IMR-90 (cell line): ENCODE data around the gene SKP1. TPM values are rescaled to one million over a fixed set of nuclear protein-coding genes. Genes with fewer than 3 reads are reported as not detected.

ENCODE experiments used
- ATAC-seq: fragments of 200-7000 bp; cut with Tn5 transposase; 2 replicates; pipeline ENCODE4 v1.9.1; 2020; ENCODE audit warnings: low read depth, mild to moderate bottlenecking, moderate library complexity
- BruUV-seq: library from RNA; stranded (reverse); fragments of 400-500 nt; replicated peaks from 2 replicates; lab custom pipeline; 2021; lab: Mats Ljungman, UMichigan
- CTCF ChIA-PET: fragments of 300-600 bp; formaldehyde crosslinking; extraction: SDS; loops from one replicate; lab custom pipeline; 2021; ENCODE audit warnings: antibody characterized with exemption; lab: Yijun Ruan, JAX
- POLR2A ChIA-PET: fragments of 300-600 bp; sonication (Branson Sonifier 250); formaldehyde crosslinking; loops from one replicate; lab custom pipeline; 2022; ENCODE audit warnings: antibody characterized with exemption; ENCODE audit not compliant: unreplicated experiment; lab: Charles Lee
- DNase-seq: peaks from one replicate; pipeline ENCODE4 v3.0.0; 2013
- H2AFZ ChIP-seq: replicated peaks from 2 replicates; pipeline ENCODE3; 2013; ENCODE audit warnings: low read length, mild to moderate bottlenecking; ENCODE audit not compliant: poor library complexity
- H2AK5ac ChIP-seq: 2 replicates; pipeline ENCODE4 v1.6.1; 2013; ENCODE audit warnings: low read depth, low read length, inconsistent platforms
- H2AK9ac ChIP-seq: replicated peaks from 2 replicates; pipeline ENCODE3; 2013; ENCODE audit warnings: mild to moderate bottlenecking, low read depth, low read length, moderate library complexity; ENCODE audit not compliant: poor library complexity
- H2BK120ac ChIP-seq: 2 replicates; pipeline ENCODE4 v1.6.1; 2013; ENCODE audit warnings: low read depth, low read length, inconsistent platforms
- H2BK15ac ChIP-seq: 3 replicates; pipeline ENCODE4 v1.6.1; 2013; ENCODE audit warnings: low read depth, low read length, inconsistent platforms
- H2BK20ac ChIP-seq: 2 replicates; pipeline ENCODE4 v1.6.1; 2013; ENCODE audit warnings: low read depth, mild to moderate bottlenecking, inconsistent platforms, low read length, moderate library complexity
- H2BK5ac ChIP-seq: 2 replicates; pipeline ENCODE4 v1.6.1; 2013; ENCODE audit warnings: mild to moderate bottlenecking, low read depth, low read length, inconsistent platforms; ENCODE audit not compliant: poor library complexity, severe bottlenecking
- H3K14ac ChIP-seq: replicated peaks from 2 replicates; pipeline ENCODE4 v1.6.1; 2013; ENCODE audit warnings: low read depth, low read length, inconsistent platforms
- H3K18ac ChIP-seq: 2 replicates; pipeline ENCODE4 v1.6.1; 2013; ENCODE audit warnings: low read depth, low read length, control low read depth
- H3K23ac ChIP-seq: 2 replicates; pipeline ENCODE4 v1.6.1; 2013; ENCODE audit warnings: low read depth, low read length, inconsistent platforms
- H3K27ac ChIP-seq: 2 replicates; pipeline ENCODE4 v1.5.1; 2013; ENCODE audit warnings: mild to moderate bottlenecking, control low read depth, low read length; ENCODE audit not compliant: insufficient read depth
- H3K27me3 ChIP-seq: 2 replicates; pipeline ENCODE4 v1.6.1; 2013; ENCODE audit warnings: low read length; ENCODE audit not compliant: control insufficient read depth, insufficient read depth
- H3K36me3 ChIP-seq: 2 replicates; pipeline ENCODE4 v1.6.1; 2013; ENCODE audit warnings: low read length, mixed read lengths; ENCODE audit not compliant: control insufficient read depth, insufficient read depth
- H3K4ac ChIP-seq: 2 replicates; pipeline ENCODE4 v1.6.1; 2013; ENCODE audit warnings: low read depth, low read length, inconsistent platforms
- H3K4me1 ChIP-seq: 2 replicates; pipeline ENCODE4 v1.6.1; 2013; ENCODE audit warnings: low read length, mixed read lengths; ENCODE audit not compliant: control insufficient read depth, insufficient read depth
- H3K4me2 ChIP-seq: 2 replicates; pipeline ENCODE4 v1.6.1; 2013; ENCODE audit warnings: low read depth, mild to moderate bottlenecking, control low read depth, low read length, moderate library complexity
- H3K4me3 ChIP-seq: 2 replicates; pipeline ENCODE4 v1.5.1; 2013; ENCODE audit warnings: low read depth, mild to moderate bottlenecking, control low read depth, low read length, moderate library complexity; ENCODE audit not compliant: insufficient read depth
- H3K56ac ChIP-seq: 2 replicates; pipeline ENCODE4 v1.6.1; 2013; ENCODE audit warnings: low read length, inconsistent platforms; ENCODE audit not compliant: insufficient read depth; ENCODE audit errors: extremely low read depth
- H3K79me1 ChIP-seq, 2 experiments: 2 replicates each; pipeline ENCODE4 v1.6.1; 2013; ENCODE audit warnings: low read length in 2 of 2, inconsistent platforms in 1 of 2, low read depth in 1 of 2
- H3K9ac ChIP-seq: 2 replicates; pipeline ENCODE4 v1.6.1; 2013; ENCODE audit warnings: low read depth, low read length, control low read depth
- H3K9me1 ChIP-seq: 2 replicates; pipeline ENCODE4 v1.6.1; 2013; ENCODE audit warnings: low read length, inconsistent platforms; ENCODE audit not compliant: insufficient read depth
- H3K9me3 ChIP-seq: 2 replicates; pipeline ENCODE4 v1.6.1; 2013; ENCODE audit warnings: low read length; ENCODE audit not compliant: control insufficient read depth, insufficient read depth
- H4K20me1 ChIP-seq: 2 replicates; pipeline ENCODE4 v1.6.1; 2013; ENCODE audit warnings: low read length, inconsistent platforms; ENCODE audit not compliant: insufficient read depth
- H4K5ac ChIP-seq: 2 replicates; pipeline ENCODE4 v1.6.1; 2013; ENCODE audit warnings: mild to moderate bottlenecking, low read depth, low read length, control low read depth
- H4K8ac ChIP-seq, 2 experiments: 2 replicates each; pipeline ENCODE4 v1.6.1; 2013; ENCODE audit warnings: low read depth in 2 of 2, low read length in 2 of 2, control low read depth in 1 of 2, inconsistent platforms in 1 of 2
- H4K91ac ChIP-seq: 2 replicates; pipeline ENCODE4 v1.6.1; 2013; ENCODE audit warnings: low read depth, low read length, inconsistent platforms; ENCODE audit not compliant: insufficient read depth
- BHLHE40 ChIP-seq: fragments of 150-350 bp; IDR thresholded peaks from 2 replicates; pipeline ENCODE4 v1.6.1; 2016; ENCODE audit warnings: mild to moderate bottlenecking, low read depth, low read length
- CEBPB ChIP-seq: IDR thresholded peaks from 2 replicates; pipeline ENCODE4 v1.6.1; 2012; ENCODE audit warnings: low read depth, low read length, improper control_type of control experiment
- ELK1 ChIP-seq: fragments of 150-350 bp; IDR thresholded peaks from 2 replicates; pipeline ENCODE4 v1.6.1; 2016; ENCODE audit warnings: low read depth, mild to moderate bottlenecking, low read length, moderate library complexity, borderline replicate concordance
- FOS ChIP-seq: fragments of 150-350 bp; IDR thresholded peaks from 2 replicates; pipeline ENCODE4 v1.6.1; 2016; ENCODE audit warnings: low read depth, low read length
- MAZ ChIP-seq: IDR thresholded peaks from 2 replicates; pipeline ENCODE4 v1.6.1; 2012; ENCODE audit warnings: low read depth, mild to moderate bottlenecking, low read length, improper control_type of control experiment, moderate library complexity, borderline replicate concordance
- NFE2L2 ChIP-seq: fragments of 150-350 bp; IDR thresholded peaks from 2 replicates; pipeline ENCODE4 v1.6.1; 2016; ENCODE audit warnings: low read depth, mild to moderate bottlenecking, low read length
- RAD21 ChIP-seq: IDR thresholded peaks from 2 replicates; pipeline ENCODE4 v1.6.1; 2012; ENCODE audit warnings: low read length, improper control_type of control experiment
- RCOR1 ChIP-seq: IDR thresholded peaks from 2 replicates; pipeline ENCODE4 v1.6.1; 2012; ENCODE audit warnings: mild to moderate bottlenecking, low read length, improper control_type of control experiment; ENCODE audit not compliant: insufficient replicate concordance
- RFX5 ChIP-seq: IDR thresholded peaks from 2 replicates; pipeline ENCODE4 v1.8.0; 2012; ENCODE audit warnings: low read depth, mild to moderate bottlenecking, low read length, moderate library complexity
- SMC3 ChIP-seq: fragments of 150-350 bp; IDR thresholded peaks from 2 replicates; pipeline ENCODE4 v1.6.1; 2016; ENCODE audit warnings: low read depth, mild to moderate bottlenecking, antibody characterized with exemption, low read length, moderate library complexity
- USF2 ChIP-seq: fragments of 150-350 bp; IDR thresholded peaks from 2 replicates; pipeline ENCODE4 v1.6.1; 2017; ENCODE audit warnings: mild to moderate bottlenecking, antibody characterized with exemption, low read length, low read depth
- WGBS, 2 experiments: methylation state at CpG; one replicate each; pipeline versions ENCODE4 v1.1.5 to v1.1.7; 2013; ENCODE audit warnings: missing lambda C conversion rate in 2 of 2; ENCODE audit not compliant: insufficient read length in 1 of 2; ENCODE audit errors: extremely low coverage in 2 of 2; 5-methylcytosine and 5-hydroxymethylcytosine counted together
- dilution Hi-C: fragments of 300-500 bp; cut with HindIII; formaldehyde crosslinking; loops from one replicate; pipeline ENCODE4 v1.14.3; 2018; ENCODE audit warnings: low sequenced_read_pairs; ENCODE audit not compliant: unreplicated experiment
- in situ Hi-C: fragments of 300-500 bp; cut with MboI; formaldehyde crosslinking; loops from 3 replicates; pipeline ENCODE4 v1.14.3; 2019; ENCODE audit warnings: low sequenced_read_pairs, inconsistent platforms, mixed read lengths
- intact Hi-C: fragments of 100-400 bp; cut with micrococcal nuclease; formaldehyde crosslinking; loops from 2 replicates; pipeline ENCODE4 v1.10.0; 2022
- polyA plus RNA-seq, 3 experiments: library from polyadenylated mRNA; depleted of rRNA; stranded (reverse); fragments of >200 nt; gene quantifications; 2 replicates each; pipeline ENCODE4 v1.2.3, GENCODE V29; 2012; ENCODE audit warnings: low replicate concordance in 1 of 3
- total RNA-seq: library from RNA; depleted of rRNA; stranded (reverse); fragments of >200 nt; gene quantifications from 2 replicates; pipeline ENCODE4 v1.2.3, GENCODE V29; 2012

SKP1 gene
- total and polyA plus RNA-seq, 2 of the 4 experiments (the other 2 are of a cell fraction): 206 to 618 TPM

- no peak for TF ChIP-seq USF2
- TF ChIP-seq RCOR1: no peak
Observed at GRCh38 chr5:134113902-134114875, 62.6 kb downstream of the SKP1 start, which contains the start of gene TCF7 (continued).

- H3K14ac ChIP-seq: no peak overlapping the region
- H4K20me1 ChIP-seq: peaks cover 3% of the 10 kb centered on the region; the same call in 1 of the 2 replicates
- H2AFZ ChIP-seq: peak overlapping the region; percentile 19
- no peak overlapping the region for H3K9ac ChIP-seq
- ATAC-seq: no peak
- no peak overlapping the region for H3K4me2 ChIP-seq
- H3K23ac ChIP-seq: no peak overlapping the region
- no peak overlapping the region for H4K91ac ChIP-seq
- H3K18ac ChIP-seq: no peak overlapping the region
- H2BK5ac ChIP-seq: no peak overlapping the region
- no peak overlapping the region for H3K4me3 ChIP-seq
- dilution Hi-C loops (no loop called here), intact Hi-C loops (no loop called here), in situ Hi-C loops (no loop called here)
- H2AK5ac ChIP-seq: no peak overlapping the region
- DNase-seq: no peak
- no peak overlapping the region for H3K4ac ChIP-seq
- no peak overlapping the region for H2BK20ac ChIP-seq
- H2BK120ac ChIP-seq: no peak overlapping the region
- no peaks in the 10 kb centered on the region for H3K9me3 ChIP-seq
- H3K27ac ChIP-seq: no peak overlapping the region
- H3K56ac ChIP-seq: no peak overlapping the region
- H2AK9ac ChIP-seq: no peak overlapping the region
- H4K8ac ChIP-seq: no peak overlapping the region
- ChIA-PET CTCF (interaction anchor here (0.8 to 1.0 kb wide), 2 partner anchors 11 to 74 kb away, joined by 4 read pairs; no protein-coding TSS in a partner anchor), POLR2A (no interaction called here)
- no peak overlapping the region for H4K5ac ChIP-seq
- H3K9me1 ChIP-seq: no peaks in the 10 kb centered on the region
- H2BK15ac ChIP-seq: no peak overlapping the region
- H3K4me1 ChIP-seq: no peaks in the 10 kb centered on the region
- H3K36me3 ChIP-seq: no peaks in the 10 kb centered on the region
- WGBS, 2 experiments: 51% methylated on average over 13 of the region's 30 CpGs; no CpG with 5 or more reads in 1 of the 2 experiments
- no peaks in the 10 kb centered on the region for H3K79me1 ChIP-seq
- H3K27me3 ChIP-seq: peaks cover 7% of the 10 kb centered on the region; the same call in 1 of the 2 replicates
- no TSS peak for BruUV-seq
- no peak for TF ChIP-seq NFE2L2
- no peak for TF ChIP-seq RCOR1
- TF ChIP-seq SMC3: no peak
- TF ChIP-seq CEBPB: no peak
- TF ChIP-seq BHLHE40: no peak
- TF ChIP-seq RFX5: no peak
- no peak for TF ChIP-seq MAZ
- TF ChIP-seq RAD21: no peak
- no peak for TF ChIP-seq FOS
- no peak for TF ChIP-seq ELK1
Observed at GRCh38 chr5:134113363-134113889, 63.3 kb downstream of the SKP1 start.
